NCI-H1436 treated with DMSO at 0.1 percent for 48 hours (cell line): Measurements from ENCODE around the gene CEP135.
"Not testable (repeated sequence)": the region's sequence is repeated elsewhere in the genome, so short reads cannot be mapped to it uniquely, and the experiment has no call there.

Experiments used
- DNase-seq: peaks from one replicate; lab custom pipeline; 2025; lab: John Stamatoyannopoulos, UW

CEP135 gene

DNA sequence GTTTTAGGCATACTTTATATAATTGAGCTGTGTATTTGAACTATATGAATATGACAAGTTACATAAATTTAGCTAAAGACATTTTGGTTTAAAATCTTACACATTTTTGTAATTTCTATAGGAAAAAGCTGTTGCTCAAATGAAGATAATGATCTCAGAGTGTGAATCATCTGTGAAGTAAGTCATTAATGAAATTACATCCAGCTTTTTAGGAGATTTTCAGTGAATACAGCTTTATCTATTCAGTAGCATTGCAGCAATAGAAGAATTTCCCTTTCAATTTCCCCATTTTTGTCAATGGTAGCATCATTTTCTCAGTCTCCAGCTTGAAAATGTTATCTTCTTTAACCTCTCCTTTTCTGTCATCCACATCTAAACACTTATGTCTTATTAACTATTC lies 59.5 kb downstream of the CEP135 start:
- no peak for DNase-seq

DNA sequence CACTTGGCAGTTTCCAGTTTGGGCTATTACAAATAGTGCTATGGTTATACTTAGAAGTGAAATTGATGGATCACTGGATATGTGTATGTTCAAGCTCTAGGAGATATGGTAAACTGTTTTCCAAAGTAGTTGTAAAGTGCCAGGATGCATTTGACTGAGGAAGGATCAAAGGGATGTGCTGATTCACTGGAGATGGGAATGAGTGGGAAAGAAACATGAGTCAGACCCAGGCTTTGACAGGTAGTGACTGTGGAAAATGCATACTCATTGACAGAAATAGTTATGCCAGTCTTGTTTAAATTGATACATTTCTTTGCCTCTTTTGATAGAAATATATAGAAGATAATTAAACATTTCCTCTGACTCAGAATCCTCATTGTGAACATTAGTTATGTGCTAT lies 77.9 kb downstream of the CEP135 start:
- DNase-seq: no peak

DNA sequence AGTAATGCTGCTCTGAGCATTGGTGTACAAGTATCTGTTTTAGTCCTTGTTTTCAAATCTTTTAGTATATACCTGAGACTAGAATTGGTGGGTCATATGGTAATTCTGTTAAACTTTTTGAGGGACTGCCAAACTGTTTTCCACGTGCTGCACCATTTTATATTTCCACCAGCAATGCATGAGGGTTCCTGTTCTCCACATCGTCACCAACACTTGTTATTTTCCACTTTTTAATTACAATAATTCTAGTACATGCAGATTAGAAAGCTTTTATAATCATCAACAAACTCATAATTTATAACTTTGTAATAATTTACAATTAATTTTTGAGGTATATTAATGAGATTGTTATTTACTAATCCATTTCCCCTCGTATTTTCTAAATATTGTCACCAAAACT lies 79.4 kb downstream of the CEP135 start:
- no peak for DNase-seq

DNA sequence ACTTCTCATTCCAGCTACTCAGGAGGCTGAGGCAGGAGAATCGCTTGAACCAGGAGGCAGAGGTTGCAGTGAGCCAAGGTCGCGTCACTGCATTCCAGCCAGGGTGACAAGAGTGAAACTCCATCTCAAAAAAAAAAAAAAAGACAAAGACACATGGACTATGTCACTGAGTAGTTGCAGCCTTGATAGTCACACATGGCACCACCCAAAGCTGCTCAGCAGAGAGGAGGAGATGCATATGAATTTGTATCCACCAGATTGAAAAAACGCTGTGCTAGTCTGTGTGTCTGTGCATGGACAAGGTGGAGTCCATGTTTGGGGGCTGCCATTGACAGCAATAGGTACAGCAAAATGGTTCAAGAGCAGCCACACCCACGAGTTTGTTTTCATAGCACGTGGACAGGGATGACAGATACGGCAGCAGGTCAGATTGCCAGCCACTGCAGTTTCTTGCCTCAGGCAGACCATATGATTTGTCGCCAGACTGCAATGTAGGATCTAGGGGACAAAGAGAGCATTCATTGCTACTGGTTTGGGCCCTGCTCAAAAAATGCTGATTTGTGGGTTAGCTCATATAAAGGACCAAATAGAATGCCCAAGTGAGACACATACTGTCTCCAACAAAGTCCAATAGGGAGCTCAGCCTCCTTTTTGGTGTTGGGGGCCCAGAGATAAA lies 89.9 kb downstream of the CEP135 start:
- no peak for DNase-seq

DNA sequence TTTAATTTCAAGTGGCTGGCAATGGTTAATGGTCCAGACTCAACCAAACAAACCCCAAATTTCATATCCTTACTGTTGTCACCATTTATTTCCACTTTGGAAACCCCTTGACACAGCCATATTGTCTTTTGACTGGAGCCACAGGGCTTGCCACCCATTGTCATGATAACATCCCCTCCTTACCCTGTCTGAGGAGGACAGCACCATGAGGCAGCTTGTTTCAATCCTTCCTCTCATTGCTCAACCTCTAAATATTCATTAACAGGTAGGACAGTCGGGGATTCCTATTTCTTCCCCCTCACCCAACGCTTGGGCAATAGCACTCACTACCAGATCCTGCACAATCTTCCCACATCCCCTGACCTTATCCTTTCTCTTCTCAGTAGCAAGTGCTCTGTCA lies 92.1 kb downstream of the CEP135 start:
- DNase-seq: no peak

DNA sequence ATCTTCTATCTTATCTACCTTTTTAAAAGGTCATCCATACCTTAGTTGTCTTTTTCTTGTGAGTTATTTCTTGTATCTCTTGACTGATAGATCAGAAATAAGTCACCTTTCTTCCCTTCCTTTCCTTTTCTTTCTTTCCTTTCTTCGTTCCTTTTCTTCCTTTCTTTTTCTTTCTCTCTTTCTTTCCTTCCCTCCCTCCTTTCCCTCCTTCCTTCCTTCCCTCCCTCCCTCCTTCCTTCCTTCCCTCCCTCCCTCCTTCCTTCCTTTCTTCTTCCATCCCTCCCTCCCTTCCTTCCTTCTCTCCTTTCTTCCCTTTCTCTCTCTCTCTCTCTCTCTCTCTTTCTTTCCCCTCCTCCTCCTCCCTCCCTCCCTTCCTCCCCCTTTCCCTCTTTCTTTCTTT lies 93.5 kb downstream of the CEP135 start:
- no peak for DNase-seq

DNA sequence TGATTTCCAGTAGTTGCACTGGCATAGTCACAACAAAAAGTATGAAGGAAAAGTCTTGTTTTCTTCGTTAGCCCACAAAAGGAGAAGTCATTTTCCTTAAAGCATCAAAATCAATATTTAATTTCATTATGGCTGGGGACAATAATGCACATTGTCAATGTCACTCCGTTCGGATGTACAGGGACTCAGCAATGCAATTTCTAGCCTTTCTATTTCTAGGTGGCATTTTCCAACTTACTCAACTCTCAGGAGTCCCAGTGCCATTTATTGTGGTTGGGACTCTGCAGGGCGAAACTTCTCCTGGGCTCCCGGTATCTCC lies 99.6 kb downstream of the CEP135 start:
- DNase-seq: no peak

DNA sequence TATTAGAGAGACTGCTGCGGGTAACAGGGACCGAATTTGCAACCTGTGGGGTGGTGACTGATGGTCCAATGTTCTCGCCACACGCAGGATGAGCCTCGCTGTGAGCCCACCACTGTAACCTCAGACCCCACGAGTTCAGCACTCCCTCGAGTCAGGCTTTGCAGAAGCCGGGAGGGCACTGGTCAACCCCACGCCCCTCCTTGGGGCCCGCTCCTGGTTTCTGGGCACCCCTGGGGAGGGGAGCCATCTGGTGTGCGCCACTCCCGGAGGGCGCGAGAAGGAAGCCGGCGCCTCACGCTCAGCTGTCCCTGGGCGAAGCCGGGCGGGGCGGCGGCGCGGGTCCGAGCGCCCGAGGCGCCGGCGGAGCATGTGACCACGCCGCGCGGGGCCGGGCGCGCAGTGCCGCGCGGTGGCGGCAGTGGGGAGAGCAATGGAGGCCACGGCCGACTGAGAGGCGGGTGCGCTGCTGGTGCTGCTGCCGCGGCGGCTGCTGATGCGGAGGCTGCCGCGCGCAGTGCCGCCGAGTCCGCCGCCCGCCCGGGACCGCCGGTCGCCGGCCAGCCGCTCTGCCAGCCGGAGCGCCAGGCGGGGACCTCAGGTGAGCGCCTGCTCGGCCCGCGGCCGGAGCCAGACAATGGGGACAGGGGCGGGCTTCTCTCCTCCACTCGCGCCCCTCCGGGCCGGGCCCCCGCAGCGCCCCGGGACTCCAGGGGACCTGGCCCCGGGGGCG lies 100.1 kb downstream of the CEP135 start:
- no peak for DNase-seq

DNA sequence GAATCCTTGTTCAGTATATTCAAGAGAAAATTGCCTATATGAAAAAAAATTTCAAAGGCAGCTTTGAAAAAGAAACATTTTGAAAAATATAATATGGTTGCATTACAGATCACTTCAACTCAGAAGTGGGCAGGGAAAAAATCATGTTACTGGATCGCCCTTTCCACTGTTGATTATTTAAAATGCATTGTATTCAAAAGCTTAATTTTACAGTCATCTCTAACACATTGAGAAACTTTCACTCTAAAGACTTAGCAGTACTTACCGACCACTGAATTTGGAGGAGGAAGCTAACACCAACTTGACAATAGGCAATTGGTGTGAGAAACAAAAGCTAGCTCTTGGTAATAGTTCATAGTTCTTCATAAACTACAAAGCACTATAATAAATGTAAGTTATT lies 101.9 kb downstream of the CEP135 start:
- DNase-seq: no peak

DNA sequence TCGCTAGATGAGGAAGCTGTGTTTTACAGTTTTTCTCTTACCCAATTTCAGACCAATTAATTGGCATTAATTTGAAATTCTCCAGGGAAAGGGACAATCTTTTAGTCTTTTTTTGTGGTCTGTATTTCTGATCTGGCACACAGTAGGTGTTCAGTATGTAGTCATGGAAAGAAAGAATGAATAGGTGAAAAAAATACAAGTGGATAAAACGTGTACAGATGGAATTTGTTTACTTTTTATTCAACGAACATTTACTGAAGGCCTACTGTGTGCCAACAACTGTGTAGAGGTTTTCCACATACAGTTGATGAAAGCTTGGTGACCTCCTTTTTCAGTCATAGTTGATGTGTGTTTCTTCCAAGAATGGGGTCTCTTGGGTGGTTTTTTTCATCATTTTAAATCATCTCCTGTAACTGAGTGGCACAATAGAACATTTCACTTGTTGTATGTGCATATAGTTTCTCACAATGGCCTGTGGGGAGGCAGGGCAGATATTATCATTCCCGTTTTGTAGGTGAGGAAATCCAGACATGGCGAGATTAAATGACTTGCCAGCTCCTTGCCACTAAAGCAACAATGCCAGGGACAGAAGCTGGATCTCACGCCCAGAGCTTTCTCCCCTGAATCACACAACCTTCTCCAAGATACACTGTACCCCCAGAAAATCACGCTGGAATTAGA lies 102.4 kb downstream of the CEP135 start:
- no peak for DNase-seq

DNA sequence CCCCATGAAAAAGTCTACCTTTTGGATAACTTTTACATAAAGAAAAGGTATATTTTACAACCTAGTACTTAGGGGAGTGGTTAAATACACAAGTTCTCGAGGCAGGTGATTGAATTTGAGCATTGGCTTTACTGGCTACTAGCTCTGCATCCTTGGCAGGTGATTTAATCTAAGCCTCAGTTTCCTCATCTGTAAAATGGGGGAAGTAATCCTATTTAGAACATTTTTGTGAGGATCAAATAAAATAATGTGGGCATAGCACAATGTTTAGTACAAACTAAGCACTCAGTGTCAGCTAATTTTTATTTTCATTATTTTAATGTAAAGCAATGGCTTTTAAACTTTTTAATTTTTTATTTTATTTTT lies 102.9 kb downstream of the CEP135 start:
- no peak for DNase-seq

DNA sequence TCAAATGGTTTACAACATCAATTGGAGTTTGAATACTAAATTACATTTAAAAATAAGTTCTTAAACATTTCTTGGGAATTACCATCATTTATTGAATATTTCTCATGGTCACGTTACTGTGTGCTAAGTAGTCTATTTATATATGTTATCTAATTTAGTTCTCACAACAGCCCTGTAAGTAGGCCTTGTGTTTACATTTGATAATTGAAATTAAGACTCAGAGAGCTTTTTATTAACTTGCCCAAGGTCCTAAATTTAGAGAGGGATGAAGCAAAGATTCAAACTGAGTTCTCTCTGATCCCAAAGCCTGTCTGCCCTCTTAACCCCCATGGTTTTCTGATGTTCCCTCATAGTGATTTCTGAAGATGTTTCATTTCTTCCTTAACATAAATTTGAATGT lies 103.7 kb downstream of the CEP135 start:
- DNase-seq: no peak

DNA sequence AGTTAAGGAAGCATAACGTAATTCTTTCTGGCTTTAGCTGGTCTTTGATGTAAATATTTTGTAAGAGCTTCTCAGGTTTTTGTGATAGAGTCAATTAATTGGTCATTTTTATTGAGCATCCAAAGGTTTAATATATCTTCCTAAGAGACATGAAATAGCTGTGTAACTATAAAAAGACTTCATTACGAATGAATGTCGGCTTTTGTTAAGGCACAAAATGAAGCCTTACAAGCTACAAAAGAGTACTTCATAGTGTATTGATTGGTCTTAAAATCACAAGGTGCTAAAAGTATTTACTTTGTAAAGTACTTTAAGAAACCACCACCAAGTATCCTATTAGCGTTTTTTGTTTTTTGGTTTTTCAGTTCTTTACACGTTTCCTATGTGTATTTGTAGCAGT lies 104.2 kb downstream of the CEP135 start:
- DNase-seq: no peak

DNA sequence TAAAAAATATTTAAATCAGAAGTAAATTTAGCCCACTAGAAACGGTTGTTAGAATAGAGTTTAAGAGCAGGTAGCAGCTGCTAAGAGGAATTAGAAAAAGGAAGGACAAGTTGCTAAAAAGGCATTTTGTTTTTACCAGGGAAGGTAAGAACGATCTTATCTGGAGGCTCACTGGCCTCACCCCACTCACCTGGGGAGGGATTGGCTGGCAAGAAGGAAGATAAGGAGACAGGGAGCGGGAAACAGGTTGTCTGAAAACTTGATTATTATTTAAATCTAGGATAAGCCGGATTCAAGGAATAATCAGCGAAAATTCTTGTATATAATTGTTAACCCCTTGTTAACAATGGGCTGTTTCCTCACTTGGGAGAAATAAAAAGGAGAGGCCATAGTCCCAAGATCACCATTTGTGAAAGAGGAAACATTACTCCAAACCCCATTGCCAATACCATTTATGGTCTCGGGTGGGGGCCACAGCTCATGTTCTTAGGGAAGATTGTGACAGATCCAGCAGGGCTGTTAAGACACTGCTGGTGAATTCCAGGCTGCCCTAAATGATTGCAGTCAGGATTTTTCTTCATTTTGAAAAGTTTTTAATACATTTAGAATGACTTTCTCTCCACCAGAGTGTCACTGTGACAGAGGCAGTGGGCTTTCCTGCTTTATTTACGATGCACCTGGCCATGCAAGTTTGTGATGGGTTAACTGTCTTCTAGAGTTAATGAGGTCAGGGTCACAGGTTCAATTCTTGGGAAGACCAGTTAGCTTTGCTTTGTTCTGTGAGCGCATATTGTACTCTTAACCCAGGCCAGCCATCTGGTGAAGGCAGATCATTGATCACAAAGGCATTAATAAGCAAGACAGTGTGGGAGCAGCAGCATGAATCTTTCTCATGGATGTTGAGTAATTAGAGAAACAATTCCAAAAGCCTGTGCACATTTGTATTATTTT lies 106.6 kb downstream of the CEP135 start:
- no peak for DNase-seq

DNA sequence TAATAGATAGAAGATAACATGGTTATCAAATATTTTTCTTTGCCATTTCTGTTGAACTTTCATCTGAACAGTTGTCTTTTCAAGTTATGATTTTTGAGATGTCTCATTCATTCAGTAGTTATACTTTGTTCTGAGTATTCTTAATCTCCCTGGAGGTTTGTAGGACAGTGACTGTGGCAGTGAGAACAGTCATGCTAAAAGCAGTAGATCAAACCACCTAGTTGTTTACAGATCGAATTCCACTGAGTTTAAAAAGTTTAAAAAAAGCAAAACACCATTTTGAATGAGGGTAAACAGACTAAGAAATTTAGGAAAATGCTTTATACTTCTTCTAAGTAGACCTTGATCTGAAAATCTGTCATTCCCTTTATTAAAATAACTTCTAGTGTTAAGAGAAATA lies 107.2 kb downstream of the CEP135 start:
- DNase-seq: no peak

DNA sequence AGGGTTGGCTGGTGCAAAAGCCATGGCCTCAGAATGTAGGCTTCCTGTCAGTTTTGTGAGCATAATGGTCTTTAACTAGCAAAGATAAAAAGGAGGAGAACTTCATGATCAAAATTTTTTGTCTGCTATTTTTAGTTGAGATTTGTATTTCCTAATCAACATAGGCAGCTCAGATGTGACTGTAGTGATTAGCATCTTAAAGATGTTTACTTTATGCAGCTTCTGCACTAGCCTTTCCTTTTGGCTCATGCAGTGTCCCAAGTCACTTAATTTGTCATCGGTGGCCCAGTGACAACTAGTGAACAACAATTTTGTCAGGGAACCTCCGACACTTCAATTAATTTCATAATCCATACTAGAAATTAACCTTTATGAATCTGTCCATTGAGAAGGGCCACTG lies 109.8 kb downstream of the CEP135 start:
- no peak for DNase-seq

DNA sequence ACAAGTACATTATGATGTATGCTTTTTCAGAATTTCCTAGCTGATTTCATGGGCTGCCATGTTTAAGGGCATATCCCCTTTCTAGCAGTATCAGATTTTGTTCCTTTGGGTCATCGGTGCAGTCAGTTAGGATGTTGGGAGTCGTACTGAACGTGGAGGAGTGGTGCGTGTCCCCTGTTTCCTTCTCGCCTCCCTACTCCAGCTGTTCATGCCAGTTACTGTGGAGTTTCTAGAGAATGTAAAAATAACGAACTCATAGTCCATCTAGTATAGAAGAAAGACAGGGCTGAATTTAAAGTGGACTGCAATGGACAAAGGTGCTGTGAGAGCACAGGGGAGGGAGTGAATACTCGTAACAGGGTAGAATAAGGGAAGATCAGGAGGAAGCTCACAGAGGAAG lies 111.3 kb downstream of the CEP135 start:
- no peak for DNase-seq

DNA sequence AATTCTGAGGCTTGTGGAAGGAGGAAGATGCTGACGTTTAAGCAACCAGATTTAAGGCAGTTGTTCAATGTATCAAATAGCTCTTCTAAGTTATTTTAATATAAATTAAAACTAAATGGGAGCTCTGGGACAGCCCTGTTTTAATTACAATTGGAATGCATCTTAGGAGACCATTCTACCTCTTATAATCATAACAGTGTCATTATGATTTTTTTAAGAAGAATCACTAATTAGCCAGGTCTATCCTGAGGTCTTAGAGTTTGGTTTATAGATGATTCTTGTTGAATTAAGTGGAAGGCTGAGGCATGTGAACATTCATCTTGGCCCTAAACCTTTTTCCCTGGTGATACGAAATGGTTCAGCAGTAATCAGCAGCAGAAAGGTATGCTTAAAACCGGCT lies 113.4 kb downstream of the CEP135 start:
- DNase-seq: no peak

DNA sequence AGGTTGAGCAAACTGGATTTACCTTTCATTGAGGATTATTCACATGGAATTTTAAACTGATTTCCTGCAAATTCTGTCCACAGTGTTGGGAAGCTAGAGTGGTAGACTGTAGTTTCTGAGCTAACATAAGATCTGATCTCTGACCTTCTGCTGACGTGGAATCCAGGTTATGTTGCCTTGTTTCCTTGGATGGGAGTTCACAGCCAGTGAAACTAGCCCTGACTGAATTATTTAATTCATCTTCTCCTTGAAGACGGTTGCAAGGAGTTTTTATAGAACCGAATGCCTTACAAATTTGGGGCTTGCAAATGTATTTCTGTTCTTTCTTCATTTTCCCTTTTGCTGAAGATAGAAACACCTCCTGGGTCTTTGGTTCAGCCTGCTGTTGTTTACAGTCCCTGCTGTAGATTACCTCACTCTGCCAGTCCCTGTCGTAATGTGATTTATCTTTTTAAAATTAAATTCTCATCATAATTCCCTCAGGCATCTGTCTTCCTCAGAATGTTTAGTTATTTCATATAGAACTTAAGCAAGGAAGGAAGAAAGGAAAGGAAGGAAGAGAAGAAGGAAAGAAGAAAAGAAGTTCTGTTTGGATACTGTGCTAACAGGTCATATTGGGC lies 113.9 kb downstream of the CEP135 start:
- DNase-seq: no peak

DNA sequence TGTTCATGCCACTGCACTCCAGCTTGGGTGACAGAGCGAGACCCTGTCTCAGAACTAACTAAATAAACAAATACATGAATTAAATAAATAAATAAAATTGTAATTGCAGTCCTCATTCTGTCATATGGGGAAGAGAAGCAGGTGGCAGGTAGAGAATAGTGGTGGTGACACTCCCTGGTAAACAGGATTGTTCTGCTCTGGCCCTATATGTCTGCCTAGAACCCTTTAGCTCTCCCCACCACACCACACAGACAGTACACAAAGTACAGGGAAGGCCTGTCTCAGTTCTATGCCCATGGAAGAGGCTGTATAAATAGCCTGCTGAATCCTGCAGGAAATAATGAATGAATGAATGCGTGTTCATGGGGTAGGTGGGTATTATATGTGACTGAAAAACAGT lies 117.7 kb downstream of the CEP135 start:
- no peak for DNase-seq

DNA sequence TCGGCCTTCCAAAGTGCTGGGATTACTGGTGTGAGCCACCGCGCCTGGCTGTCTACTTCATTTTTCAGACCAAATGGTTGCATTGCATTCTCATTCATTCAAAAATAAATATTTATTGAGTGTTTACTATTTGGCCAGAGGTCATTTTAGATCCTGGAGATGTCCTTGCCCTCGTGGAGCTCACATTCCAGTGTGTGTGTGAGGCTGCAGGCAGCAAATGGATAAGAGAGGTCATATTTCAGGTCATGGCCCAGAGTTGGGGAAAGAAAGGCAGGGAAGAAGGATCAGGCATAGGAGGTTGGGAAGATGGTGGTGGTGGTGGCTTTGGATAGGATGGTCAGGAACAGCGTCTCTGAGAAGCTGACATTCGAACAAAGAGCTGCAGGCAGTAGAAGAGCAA lies 119.1 kb downstream of the CEP135 start:
- no peak for DNase-seq

DNA sequence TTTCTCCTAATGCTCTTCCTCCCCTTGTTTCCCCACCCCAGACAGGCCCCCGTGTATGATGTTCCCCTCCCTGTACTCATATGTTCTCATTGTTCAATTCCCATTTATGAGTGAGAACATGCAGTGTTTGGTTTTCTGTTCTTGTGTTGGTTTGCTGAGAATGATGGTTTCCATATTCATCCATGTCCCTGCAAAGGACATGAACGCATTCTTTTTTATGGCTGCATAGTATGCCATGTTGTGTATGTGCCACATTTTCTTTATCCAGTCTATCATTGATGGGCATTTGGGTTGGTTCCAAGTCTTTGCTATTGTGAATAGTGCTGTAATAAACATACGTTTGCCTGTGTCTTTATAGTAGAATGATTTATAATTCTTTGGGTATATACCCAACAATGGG lies 124.0 kb downstream of the CEP135 start:
- DNase-seq: not testable (repeated sequence)
